SK-N-SH treated with all-trans-retinoic acid at 6 μM for 48 hours (cell line): ENCODE measurements around the gene AGAP1.

Source experiments
- ATAC-seq: fragments of 200-7000 bp; cut with Tn5 transposase; 3 replicates; pipeline ENCODE4 v1.9.1; 2020; ENCODE audit warnings: mild to moderate bottlenecking, moderate library complexity
- BACH2 ChIP-seq: fragments of 250-450 bp; sonication (Bioruptor Pico); IDR thresholded peaks from 2 replicates; pipeline ENCODE4 v1.9.0; 2021; ENCODE audit warnings: mild to moderate bottlenecking, borderline replicate concordance
- CSDC2 ChIP-seq: fragments of 250-450 bp; sonication (Bioruptor Pico); IDR thresholded peaks from 2 replicates; pipeline ENCODE4 v1.5.0; 2020; ENCODE audit warnings: mild to moderate bottlenecking, moderate library complexity
- ESRRG ChIP-seq: fragments of 250-450 bp; sonication (Bioruptor Pico); IDR thresholded peaks from 2 replicates; pipeline ENCODE4 v1.6.1; 2021; ENCODE audit warnings: mild to moderate bottlenecking
- GLIS3 ChIP-seq: fragments of 250-450 bp; sonication (Bioruptor Pico); IDR thresholded peaks from 2 replicates; pipeline ENCODE4 v1.5.0; 2020; ENCODE audit warnings: mild to moderate bottlenecking, moderate library complexity
- ISL1 ChIP-seq: fragments of 250-450 bp; sonication (Bioruptor Pico); IDR thresholded peaks from 2 replicates; pipeline ENCODE4 v2.1.2; 2022; ENCODE audit warnings: mild to moderate bottlenecking, moderate library complexity
- OSR1 ChIP-seq: fragments of 250-450 bp; sonication (Bioruptor Pico); IDR thresholded peaks from 2 replicates; pipeline ENCODE4 v1.8.0; 2022; ENCODE audit warnings: moderate library complexity, mild to moderate bottlenecking, inconsistent platforms
- PPARA ChIP-seq: fragments of 250-450 bp; sonication (Bioruptor Pico); IDR thresholded peaks from 2 replicates; pipeline ENCODE4 v1.5.0; 2020; ENCODE audit warnings: mild to moderate bottlenecking, borderline replicate concordance
- RARB ChIP-seq: fragments of 250-450 bp; sonication (Bioruptor Pico); IDR thresholded peaks from 2 replicates; pipeline ENCODE4 v1.8.0; 2021; ENCODE audit warnings: mild to moderate bottlenecking, moderate library complexity
- TCF4 ChIP-seq: fragments of 250-450 bp; sonication (Bioruptor Pico); IDR thresholded peaks from 2 replicates; pipeline ENCODE4 v1.8.0; 2021; ENCODE audit warnings: mild to moderate bottlenecking, moderate library complexity, borderline replicate concordance
- TOX ChIP-seq: fragments of 250-450 bp; sonication (Bioruptor Pico); IDR thresholded peaks from 2 replicates; pipeline ENCODE4 v1.8.0; 2021; ENCODE audit warnings: mild to moderate bottlenecking, moderate library complexity, borderline replicate concordance
- ZC3H10 ChIP-seq: fragments of 250-450 bp; sonication (Bioruptor Pico); IDR thresholded peaks from 2 replicates; pipeline ENCODE4 v1.5.1; 2021; ENCODE audit warnings: mild to moderate bottlenecking, moderate library complexity
- ZFP3 ChIP-seq: fragments of 250-450 bp; sonication (Bioruptor Pico); IDR thresholded peaks from 2 replicates; pipeline ENCODE4 v1.5.0; 2020; ENCODE audit warnings: mild to moderate bottlenecking, moderate library complexity
- ZFP30 ChIP-seq: fragments of 450-650 bp; formaldehyde crosslinking; IDR thresholded peaks from 2 replicates; pipeline ENCODE4 v1.5.0; 2022; ENCODE audit warnings: mild to moderate bottlenecking, moderate library complexity
- ZNF565 ChIP-seq: fragments of 450-650 bp; formaldehyde crosslinking; conservative IDR thresholded peaks from 2 replicates; pipeline ENCODE4 v1.5.0; 2020; ENCODE audit warnings: low read depth, mild to moderate bottlenecking, moderate library complexity
- ZNF8 ChIP-seq: fragments of 450-650 bp; formaldehyde crosslinking; IDR thresholded peaks from 2 replicates; pipeline ENCODE4 v1.5.0; 2020; ENCODE audit warnings: mild to moderate bottlenecking, moderate library complexity
- TF ChIP-seq, protein P1 (sequence below): fragments of 250-450 bp; sonication (Bioruptor Pico); IDR thresholded peaks from 2 replicates; pipeline ENCODE4 v1.5.1; 2020; ENCODE audit warnings: low read depth, mild to moderate bottlenecking, moderate library complexity
- TF ChIP-seq, protein P2 (sequence below): fragments of 250-450 bp; sonication (Bioruptor Pico); IDR thresholded peaks from 2 replicates; pipeline ENCODE4 v1.5.1; 2021; ENCODE audit warnings: mild to moderate bottlenecking, moderate library complexity
- TF ChIP-seq, protein P3 (sequence below): fragments of 250-450 bp; sonication (Bioruptor Pico); IDR thresholded peaks from 2 replicates; pipeline ENCODE4 v1.8.0; 2020; ENCODE audit warnings: mild to moderate bottlenecking, moderate library complexity, borderline replicate concordance
- TF ChIP-seq, protein P4 (sequence below): fragments of 250-450 bp; sonication (Bioruptor Pico); IDR thresholded peaks from 2 replicates; pipeline ENCODE4 v1.8.0; 2021; ENCODE audit warnings: low read depth, mild to moderate bottlenecking, moderate library complexity, borderline replicate concordance
- TF ChIP-seq, protein P5 (sequence below): fragments of 250-450 bp; sonication (Bioruptor Pico); IDR thresholded peaks from 2 replicates; pipeline ENCODE4 v1.5.0; 2020; ENCODE audit warnings: mild to moderate bottlenecking, moderate library complexity

The AGAP1 gene

GRCh38 chr2:235960011-235960715 lies 466.3 kb downstream of the AGAP1 start:
- no peak for ATAC-seq

GRCh38 chr2:235960716-235961640 lies 467.1 kb downstream of the AGAP1 start:
- TF ChIP-seq, protein P1, sequence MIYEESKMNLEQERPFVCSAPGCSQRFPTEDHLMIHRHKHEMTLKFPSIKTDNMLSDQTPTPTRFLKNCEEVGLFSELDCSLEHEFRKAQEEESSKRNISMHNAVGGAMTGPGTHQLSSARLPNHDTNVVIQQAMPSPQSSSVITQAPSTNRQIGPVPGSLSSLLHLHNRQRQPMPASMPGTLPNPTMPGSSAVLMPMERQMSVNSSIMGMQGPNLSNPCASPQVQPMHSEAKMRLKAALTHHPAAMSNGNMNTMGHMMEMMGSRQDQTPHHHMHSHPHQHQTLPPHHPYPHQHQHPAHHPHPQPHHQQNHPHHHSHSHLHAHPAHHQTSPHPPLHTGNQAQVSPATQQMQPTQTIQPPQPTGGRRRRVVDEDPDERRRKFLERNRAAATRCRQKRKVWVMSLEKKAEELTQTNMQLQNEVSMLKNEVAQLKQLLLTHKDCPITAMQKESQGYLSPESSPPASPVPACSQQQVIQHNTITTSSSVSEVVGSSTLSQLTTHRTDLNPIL (CRISPR knock-in tag) = no peak
- TF ChIP-seq TOX (CRISPR knock-in tag) (no peak), ZNF565 (CRISPR knock-in tag) (no peak), ZNF8 (no peak), ZFP3 (no peak), RARB (CRISPR knock-in tag) (no peak), TCF4 (no peak), BACH2 (no peak)
- TF ChIP-seq, protein P2, sequence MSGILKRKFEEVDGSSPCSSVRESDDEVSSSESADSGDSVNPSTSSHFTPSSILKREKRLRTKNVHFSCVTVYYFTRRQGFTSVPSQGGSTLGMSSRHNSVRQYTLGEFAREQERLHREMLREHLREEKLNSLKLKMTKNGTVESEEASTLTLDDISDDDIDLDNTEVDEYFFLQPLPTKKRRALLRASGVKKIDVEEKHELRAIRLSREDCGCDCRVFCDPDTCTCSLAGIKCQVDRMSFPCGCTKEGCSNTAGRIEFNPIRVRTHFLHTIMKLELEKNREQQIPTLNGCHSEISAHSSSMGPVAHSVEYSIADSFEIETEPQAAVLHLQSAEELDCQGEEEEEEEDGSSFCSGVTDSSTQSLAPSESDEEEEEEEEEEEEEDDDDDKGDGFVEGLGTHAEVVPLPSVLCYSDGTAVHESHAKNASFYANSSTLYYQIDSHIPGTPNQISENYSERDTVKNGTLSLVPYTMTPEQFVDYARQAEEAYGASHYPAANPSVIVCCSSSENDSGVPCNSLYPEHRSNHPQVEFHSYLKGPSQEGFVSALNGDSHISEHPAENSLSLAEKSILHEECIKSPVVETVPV (CRISPR knock-in tag) = no peak
- TF ChIP-seq, protein P3, sequence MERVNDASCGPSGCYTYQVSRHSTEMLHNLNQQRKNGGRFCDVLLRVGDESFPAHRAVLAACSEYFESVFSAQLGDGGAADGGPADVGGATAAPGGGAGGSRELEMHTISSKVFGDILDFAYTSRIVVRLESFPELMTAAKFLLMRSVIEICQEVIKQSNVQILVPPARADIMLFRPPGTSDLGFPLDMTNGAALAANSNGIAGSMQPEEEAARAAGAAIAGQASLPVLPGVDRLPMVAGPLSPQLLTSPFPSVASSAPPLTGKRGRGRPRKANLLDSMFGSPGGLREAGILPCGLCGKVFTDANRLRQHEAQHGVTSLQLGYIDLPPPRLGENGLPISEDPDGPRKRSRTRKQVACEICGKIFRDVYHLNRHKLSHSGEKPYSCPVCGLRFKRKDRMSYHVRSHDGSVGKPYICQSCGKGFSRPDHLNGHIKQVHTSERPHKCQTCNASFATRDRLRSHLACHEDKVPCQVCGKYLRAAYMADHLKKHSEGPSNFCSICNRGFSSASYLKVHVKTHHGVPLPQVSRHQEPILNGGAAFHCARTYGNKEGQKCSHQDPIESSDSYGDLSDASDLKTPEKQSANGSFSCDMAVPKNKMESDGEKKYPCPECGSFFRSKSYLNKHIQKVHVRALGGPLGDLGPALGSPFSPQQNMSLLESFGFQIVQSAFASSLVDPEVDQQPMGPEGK = no peak
- TF ChIP-seq, protein P4, sequence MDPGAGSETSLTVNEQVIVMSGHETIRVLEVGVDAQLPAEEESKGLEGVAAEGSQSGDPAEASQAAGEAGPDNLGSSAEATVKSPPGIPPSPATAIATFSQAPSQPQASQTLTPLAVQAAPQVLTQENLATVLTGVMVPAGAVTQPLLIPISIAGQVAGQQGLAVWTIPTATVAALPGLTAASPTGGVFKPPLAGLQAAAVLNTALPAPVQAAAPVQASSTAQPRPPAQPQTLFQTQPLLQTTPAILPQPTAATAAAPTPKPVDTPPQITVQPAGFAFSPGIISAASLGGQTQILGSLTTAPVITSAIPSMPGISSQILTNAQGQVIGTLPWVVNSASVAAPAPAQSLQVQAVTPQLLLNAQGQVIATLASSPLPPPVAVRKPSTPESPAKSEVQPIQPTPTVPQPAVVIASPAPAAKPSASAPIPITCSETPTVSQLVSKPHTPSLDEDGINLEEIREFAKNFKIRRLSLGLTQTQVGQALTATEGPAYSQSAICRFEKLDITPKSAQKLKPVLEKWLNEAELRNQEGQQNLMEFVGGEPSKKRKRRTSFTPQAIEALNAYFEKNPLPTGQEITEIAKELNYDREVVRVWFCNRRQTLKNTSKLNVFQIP (CRISPR knock-in tag) = no peak
- TF ChIP-seq, protein P5, sequence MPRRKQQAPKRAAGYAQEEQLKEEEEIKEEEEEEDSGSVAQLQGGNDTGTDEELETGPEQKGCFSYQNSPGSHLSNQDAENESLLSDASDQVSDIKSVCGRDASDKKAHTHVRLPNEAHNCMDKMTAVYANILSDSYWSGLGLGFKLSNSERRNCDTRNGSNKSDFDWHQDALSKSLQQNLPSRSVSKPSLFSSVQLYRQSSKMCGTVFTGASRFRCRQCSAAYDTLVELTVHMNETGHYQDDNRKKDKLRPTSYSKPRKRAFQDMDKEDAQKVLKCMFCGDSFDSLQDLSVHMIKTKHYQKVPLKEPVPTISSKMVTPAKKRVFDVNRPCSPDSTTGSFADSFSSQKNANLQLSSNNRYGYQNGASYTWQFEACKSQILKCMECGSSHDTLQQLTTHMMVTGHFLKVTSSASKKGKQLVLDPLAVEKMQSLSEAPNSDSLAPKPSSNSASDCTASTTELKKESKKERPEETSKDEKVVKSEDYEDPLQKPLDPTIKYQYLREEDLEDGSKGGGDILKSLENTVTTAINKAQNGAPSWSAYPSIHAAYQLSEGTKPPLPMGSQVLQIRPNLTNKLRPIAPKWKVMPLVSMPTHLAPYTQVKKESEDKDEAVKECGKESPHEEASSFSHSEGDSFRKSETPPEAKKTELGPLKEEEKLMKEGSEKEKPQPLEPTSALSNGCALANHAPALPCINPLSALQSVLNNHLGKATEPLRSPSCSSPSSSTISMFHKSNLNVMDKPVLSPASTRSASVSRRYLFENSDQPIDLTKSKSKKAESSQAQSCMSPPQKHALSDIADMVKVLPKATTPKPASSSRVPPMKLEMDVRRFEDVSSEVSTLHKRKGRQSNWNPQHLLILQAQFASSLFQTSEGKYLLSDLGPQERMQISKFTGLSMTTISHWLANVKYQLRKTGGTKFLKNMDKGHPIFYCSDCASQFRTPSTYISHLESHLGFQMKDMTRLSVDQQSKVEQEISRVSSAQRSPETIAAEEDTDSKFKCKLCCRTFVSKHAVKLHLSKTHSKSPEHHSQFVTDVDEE (CRISPR knock-in tag) = no peak
- ATAC-seq = no peak

More at GRCh38 chr2:235960011-235960715, 466.3 kb downstream of the AGAP1 start:
- TF ChIP-seq, protein P1 (CRISPR knock-in tag) = no peak
- TF ChIP-seq ZFP30 (CRISPR knock-in tag) (no peak), GLIS3 (CRISPR knock-in tag) (no peak), ESRRG (CRISPR knock-in tag) (no peak), TCF4 (no peak), ZNF565 (CRISPR knock-in tag) (no peak), ISL1 (no peak), OSR1 (no peak), TOX (CRISPR knock-in tag) (no peak), BACH2 (no peak), RARB (CRISPR knock-in tag) (no peak), CSDC2 (CRISPR knock-in tag) (no peak), ZC3H10 (no peak), PPARA (CRISPR knock-in tag) (no peak)
- TF ChIP-seq, protein P4 (CRISPR knock-in tag) = no peak
